HepG2 (cell line): ENCODE data around the gene NCOA1. TPM values are rescaled to one million over a fixed set of nuclear protein-coding genes. Genes with fewer than 3 reads are reported as not detected.

Experiments
- ATAC-seq: fragments of 200-7000 bp; cut with Tn5 transposase; 3 replicates; pipeline ENCODE4 v1.9.1; 2020; ENCODE audit warnings: mild to moderate bottlenecking, moderate library complexity
- BruUV-seq: library from RNA; stranded (reverse); fragments of 400-500 nt; replicated peaks from 2 replicates; lab custom pipeline; 2021; lab: Mats Ljungman, UMichigan
- CTCF ChIA-PET: fragments of 300-600 bp; formaldehyde crosslinking; extraction: SDS; loops from one replicate; lab custom pipeline; 2021; ENCODE audit warnings: low total read pairs, inconsistent platforms, low intra/inter-chr PET ratio; lab: Yijun Ruan, JAX
- POLR2A ChIA-PET: fragments of 350-600 bp; sonication (Branson Sonifier 250); formaldehyde crosslinking; loops from one replicate; lab custom pipeline; 2020; ENCODE audit warnings: antibody characterized with exemption, inconsistent platforms; lab: Yijun Ruan, JAX
- DNase-seq: peaks from one replicate; pipeline ENCODE4 v3.0.0-alpha.2; 2015; ENCODE audit warnings: low spot score
- FAIRE-seq: peaks from 3 replicates; lab custom pipeline; 2011; peaks lifted over from hg19 to GRCh38; lab: Jason Lieb, UNC
- H2AFZ ChIP-seq: one replicate; pipeline ENCODE4 v1.6.1; 2011; ENCODE audit warnings: low read length, inconsistent platforms
- H3K27ac ChIP-seq: fragments of 300-600 bp; 3 replicates; pipeline ENCODE4 v1.8.0; 2011; ENCODE audit warnings: mixed run types, mild to moderate bottlenecking, mixed read lengths, low read length, inconsistent platforms; ENCODE audit not compliant: insufficient read depth; ENCODE audit errors: extremely low read length
- H3K27me3 ChIP-seq, 2 experiments: fragments of 200-600 bp in 1 of 2; 2 replicates in 1 of 2; 3 replicates in 1 of 2; pipeline versions ENCODE4 v1.6.0 to v1.8.0; 2011; ENCODE audit warnings: low read length in 2 of 2, mild to moderate bottlenecking in 2 of 2, moderate library complexity in 2 of 2, inconsistent platforms in 1 of 2; ENCODE audit not compliant: insufficient read depth in 2 of 2, control insufficient read depth in 1 of 2
- H3K36me3 ChIP-seq, 2 experiments: fragments of 200-600 bp in 1 of 2; replicated peaks in 1 of 2; 2 replicates in 1 of 2; 3 replicates in 1 of 2; pipeline versions ENCODE4 v1.5.1 to v1.8.0; 2011; ENCODE audit warnings: low read length in 2 of 2, inconsistent platforms in 1 of 2; ENCODE audit not compliant: insufficient read depth in 2 of 2, control insufficient read depth in 1 of 2
- H3K4me1 ChIP-seq: 2 replicates; pipeline ENCODE4 v1.5.1; 2012; ENCODE audit warnings: low read length, inconsistent platforms; ENCODE audit not compliant: insufficient read depth
- H3K4me2 ChIP-seq: 2 replicates; pipeline ENCODE4 v1.6.0; 2011; ENCODE audit warnings: low read depth, low read length, inconsistent platforms
- H3K4me3 ChIP-seq, 3 experiments: fragments of 200-600 bp in 1 of 3; sonication (generic), shearing (Covaris generic) in 1 of 3; replicated peaks in 1 of 3; 2 replicates each; pipeline ENCODE4 v1.5.1; 2011 to 2016; ENCODE audit warnings: low read length in 3 of 3, inconsistent platforms in 2 of 3, low read depth in 2 of 3, mild to moderate bottlenecking in 2 of 3, control low read depth in 1 of 3, mixed read lengths in 1 of 3; ENCODE audit not compliant: insufficient read depth in 1 of 3
- H3K79me2 ChIP-seq: one replicate; pipeline ENCODE4 v1.6.1; 2011; ENCODE audit warnings: low read length, inconsistent platforms; ENCODE audit not compliant: insufficient read depth
- H3K9ac ChIP-seq: 2 replicates; pipeline ENCODE4 v1.6.0; 2011; ENCODE audit warnings: mild to moderate bottlenecking, low read depth, low read length, inconsistent platforms; ENCODE audit not compliant: insufficient read depth
- H3K9me3 ChIP-seq: 2 replicates; pipeline ENCODE4 v1.5.1; 2012; ENCODE audit warnings: mild to moderate bottlenecking, low read length
- H4K20me1 ChIP-seq: 2 replicates; pipeline ENCODE4 v1.6.0; 2011; ENCODE audit warnings: inconsistent platforms, mild to moderate bottlenecking, low read length, moderate library complexity; ENCODE audit not compliant: insufficient read depth
- AFF4 ChIP-seq: sonication (generic); formaldehyde crosslinking; IDR thresholded peaks from 2 replicates; pipeline ENCODE4 v1.4.0; 2020; ENCODE audit warnings: missing genetic modification reagents
- ARID2 ChIP-seq: sonication (generic); formaldehyde crosslinking; IDR thresholded peaks from 2 replicates; pipeline ENCODE4 v1.8.1; 2022; ENCODE audit warnings: mild to moderate bottlenecking, missing genetic modification reagents, borderline replicate concordance
- HBP1 ChIP-seq: IDR thresholded peaks from 2 replicates; pipeline ENCODE4 v1.6.1; 2016; ENCODE audit warnings: low read depth, control low read depth
- KDM2A ChIP-seq: sonication (generic); formaldehyde crosslinking; IDR thresholded peaks from 2 replicates; pipeline ENCODE4 v1.4.0; 2020; ENCODE audit warnings: low read depth, missing genetic modification reagents, borderline replicate concordance
- MTF2 ChIP-seq: sonication (generic); formaldehyde crosslinking; IDR thresholded peaks from 2 replicates; pipeline ENCODE4 v1.5.0; 2020; ENCODE audit warnings: missing genetic modification reagents, borderline replicate concordance
- POLR2G ChIP-seq: fragments of 200-400 bp; formaldehyde crosslinking; IDR thresholded peaks from 2 replicates; pipeline ENCODE4 v1.6.1; 2018; ENCODE audit warnings: mild to moderate bottlenecking, low read depth, low read length, moderate library complexity
- PRPF4 ChIP-seq: fragments of 200-400 bp; formaldehyde crosslinking; IDR thresholded peaks from 2 replicates; pipeline ENCODE4 v1.6.1; 2016; ENCODE audit warnings: low read length, low read depth; ENCODE audit not compliant: poor library complexity, severe bottlenecking
- TFDP1 ChIP-seq: IDR thresholded peaks from 2 replicates; pipeline ENCODE4 v1.6.1; 2016; ENCODE audit warnings: missing compliant biosample characterization, missing genetic modification reagents, borderline replicate concordance
- THAP8 ChIP-seq: sonication (generic); formaldehyde crosslinking; IDR thresholded peaks from 2 replicates; pipeline ENCODE4 v1.5.1; 2020; ENCODE audit warnings: missing genetic modification reagents, mild to moderate bottlenecking, borderline replicate concordance
- ZNF672 ChIP-seq: sonication (generic); formaldehyde crosslinking; IDR thresholded peaks from 2 replicates; pipeline ENCODE4 v1.8.1; 2022; ENCODE audit warnings: missing genetic modification reagents
- ZNF678 ChIP-seq: sonication (generic); formaldehyde crosslinking; IDR thresholded peaks from 2 replicates; pipeline ENCODE4 v1.4.0; 2020; ENCODE audit warnings: mild to moderate bottlenecking, missing genetic modification reagents
- WGBS: methylation state at CpG from one replicate; pipeline ENCODE4 v1.1.6; 2017; ENCODE audit warnings: low lambda C conversion rate; 5-methylcytosine and 5-hydroxymethylcytosine counted together
- in situ Hi-C: cut with HindIII; loops from 2 replicates; pipeline ENCODE4 v1.10.0; 2017; ENCODE audit warnings: low pct_unique_long_range_greater_than_20kb; ENCODE audit not compliant: extremely low pct_ligation_motif_present
- intact Hi-C: fragments of 100-400 bp; cut with micrococcal nuclease; formaldehyde crosslinking; loops from one replicate; pipeline ENCODE4 v1.10.0; 2022; ENCODE audit not compliant: unreplicated experiment
- polyA plus RNA-seq, 8 experiments: library from polyadenylated mRNA; depleted of rRNA in 3 of 8; stranded (reverse) in 7 of 8; unstranded in 1 of 8; fragments of >200 nt; fragmentation: Illumina TruSeq in 4 of 8; extraction: Trizol in 4 of 8; gene quantifications; 2 replicates each; pipeline versions ENCODE4 v1.2.1 to v1.2.3, GENCODE V29; 2011 to 2016; ENCODE audit warnings: low read depth in 4 of 8, missing spikeins in 1 of 8, mixed read lengths in 1 of 8; ENCODE audit not compliant: insufficient read depth in 1 of 8
- total RNA-seq, 5 experiments: library from RNA; depleted of rRNA; stranded (reverse); fragments of >200 nt; fragmentation: Illumina TruSeq; extraction: Trizol; gene quantifications; 2 replicates each; pipeline ENCODE4 v1.2.3, GENCODE V29; 2016; ENCODE audit warnings: low read depth in 1 of 5

Gene NCOA1
- total and polyA plus RNA-seq, 2 of the 13 experiments (the other 11 are each of a cell fraction or from before 2014, with no cell fraction given), result 10.0 to 10.4 TPM

- ChIA-PET POLR2A (no interaction called here), CTCF (no interaction called here)
- Histone ChIP-seq H3K27ac (no peak overlapping the region), H3K9ac (no peak overlapping the region), H3K36me3 (peaks cover 30 to 77% of the 10 kb centered on the region in 2 experiments), H3K4me1 (peaks cover 18% of the 10 kb centered on the region), H2AFZ (no peak overlapping the region), H3K79me2 (peaks cover 22% of the 10 kb centered on the region), H4K20me1 (no peaks in the 10 kb centered on the region), H3K27me3 (no peaks in the 10 kb centered on the region), H3K4me2 (no peak overlapping the region), H3K9me3 (no peaks in the 10 kb centered on the region), H3K4me3 (no peak overlapping the region)
- no peak for FAIRE-seq
- BruUV-seq, result no TSS peak
- 82% methylated on average over 6 of the region's 6 CpGs for WGBS
- intact Hi-C loops, result no loop called here
- in situ Hi-C loops, result no loop called here
- DNase-seq, result no peak
- no peak for ATAC-seq
- TF ChIP-seq ARID2 (CRISPR knock-in tag), result no peak
- TF ChIP-seq POLR2G, result no peak
- no peak for TF ChIP-seq THAP8
- TF ChIP-seq KDM2A, result no peak
- no peak for TF ChIP-seq AFF4 (CRISPR knock-in tag)
- no peak for TF ChIP-seq TFDP1
- TF ChIP-seq HBP1 (CRISPR knock-in tag), result no peak
- no peak for TF ChIP-seq ZNF678 (CRISPR knock-in tag)
- no peak for TF ChIP-seq MTF2 (CRISPR knock-in tag)
- TF ChIP-seq ZNF672 (CRISPR knock-in tag), result no peak
- TF ChIP-seq PRPF4, result no peak
Measured at GRCh38 chr2:24816404-24816803, 325.4 kb downstream of the NCOA1 start.
